Keratinocyte (primary cell): Measurements from ENCODE around the gene FAHD1.

Experiments
- EZH2 ChIP-seq: IDR thresholded peaks from one replicate; pipeline ENCODE4 v1.6.1; 2012; ENCODE audit warnings: inconsistent platforms, mild to moderate bottlenecking, low read length, moderate library complexity
- TF ChIP-seq, protein P1 (sequence below), 3 experiments: IDR thresholded peaks in 1 of 3; conservative IDR thresholded peaks in 1 of 3; optimal IDR thresholded peaks in 1 of 3; 2 replicates in 2 of 3; 3 replicates in 1 of 3; pipeline versions ENCODE3 to v1.5.1; 2011; ENCODE audit warnings: low read length in 3 of 3, mild to moderate bottlenecking in 3 of 3, moderate library complexity in 2 of 3, control low read depth in 1 of 3, inconsistent platforms in 1 of 3; ENCODE audit not compliant: insufficient read depth in 2 of 3; ENCODE audit errors: extremely low read depth in 1 of 3

DNA sequence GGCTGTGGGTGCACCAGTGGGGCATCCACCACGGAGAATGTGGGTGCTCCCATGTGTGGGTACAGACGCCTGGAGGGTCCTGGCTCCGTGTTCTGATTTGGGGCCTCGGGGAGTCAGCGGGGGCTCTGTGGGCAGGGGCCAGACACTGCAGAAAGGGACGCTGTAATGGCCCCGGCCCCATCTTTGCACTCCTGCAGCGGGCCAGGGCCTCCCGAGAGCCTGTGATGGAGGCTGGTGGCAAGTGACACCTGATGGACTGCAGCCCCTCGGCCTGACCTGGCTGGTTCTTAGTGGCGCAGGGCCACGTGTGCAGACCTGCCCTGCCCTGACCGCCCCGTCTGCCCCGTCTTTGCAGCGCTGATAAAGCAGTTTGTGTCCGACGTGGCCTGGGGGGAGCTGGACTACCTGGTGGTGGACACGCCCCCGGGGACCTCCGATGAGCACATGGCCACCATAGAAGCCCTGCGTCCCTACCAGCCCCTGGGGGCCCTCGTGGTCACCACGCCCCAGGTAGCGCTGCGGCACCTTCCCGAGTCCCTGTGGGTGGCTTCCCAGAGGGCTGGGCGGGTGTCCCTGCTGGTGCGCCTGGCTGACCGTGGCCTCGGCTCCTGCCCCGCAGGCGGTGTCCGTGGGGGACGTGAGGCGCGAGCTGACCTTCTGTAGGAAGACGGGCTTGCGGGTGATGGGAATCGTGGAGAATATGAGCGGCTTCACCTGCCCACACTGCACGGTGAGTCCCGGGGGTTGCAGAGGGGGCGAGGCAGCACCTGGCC lies 39.5 kb upstream of the FAHD1 start:
- TF ChIP-seq, protein P1, sequence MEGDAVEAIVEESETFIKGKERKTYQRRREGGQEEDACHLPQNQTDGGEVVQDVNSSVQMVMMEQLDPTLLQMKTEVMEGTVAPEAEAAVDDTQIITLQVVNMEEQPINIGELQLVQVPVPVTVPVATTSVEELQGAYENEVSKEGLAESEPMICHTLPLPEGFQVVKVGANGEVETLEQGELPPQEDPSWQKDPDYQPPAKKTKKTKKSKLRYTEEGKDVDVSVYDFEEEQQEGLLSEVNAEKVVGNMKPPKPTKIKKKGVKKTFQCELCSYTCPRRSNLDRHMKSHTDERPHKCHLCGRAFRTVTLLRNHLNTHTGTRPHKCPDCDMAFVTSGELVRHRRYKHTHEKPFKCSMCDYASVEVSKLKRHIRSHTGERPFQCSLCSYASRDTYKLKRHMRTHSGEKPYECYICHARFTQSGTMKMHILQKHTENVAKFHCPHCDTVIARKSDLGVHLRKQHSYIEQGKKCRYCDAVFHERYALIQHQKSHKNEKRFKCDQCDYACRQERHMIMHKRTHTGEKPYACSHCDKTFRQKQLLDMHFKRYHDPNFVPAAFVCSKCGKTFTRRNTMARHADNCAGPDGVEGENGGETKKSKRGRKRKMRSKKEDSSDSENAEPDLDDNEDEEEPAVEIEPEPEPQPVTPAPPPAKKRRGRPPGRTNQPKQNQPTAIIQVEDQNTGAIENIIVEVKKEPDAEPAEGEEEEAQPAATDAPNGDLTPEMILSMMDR (optimal IDR thresholded peaks at IDR 0.05 in 1 of 3, IDR thresholded peaks at IDR 0.05 in 1 of 3, conservative IDR thresholded peaks at IDR 0.05 in 1 of 3; ENCODE audit: extremely low read depth in 1 of 3, insufficient read depth in 2 of 3, low read length in 3 of 3): no peak
- TF ChIP-seq EZH2: no peak
